ENCODE measurements around the gene KDM4E. TPM values are rescaled to one million over a fixed set of nuclear protein-coding genes. Genes with fewer than 3 reads are reported as not detected.

KDM4E gene
- polyA plus RNA-seq, 1 of the 3 experiments (the other 2 are of a cell fraction): 0.02 TPM

- Histone ChIP-seq H3K36me3 (replicated peaks in 1 of 2; ENCODE audit: control insufficient read depth in 1 of 2, insufficient read depth in 2 of 2, low read length in 1 of 2) (no peaks in the 10 kb centered on the region), H3K9me3 (no peaks in the 10 kb centered on the region), H3K9me2 (no peaks in the 10 kb centered on the region), H3K79me2 (ENCODE audit: insufficient read depth) (no peaks in the 10 kb centered on the region), H3K9ac (no peak overlapping the region), H4K20me1 (ENCODE audit: insufficient read depth) (no peaks in the 10 kb centered on the region), H3K4me1 (ENCODE audit: control insufficient read depth in 1 of 2, insufficient read depth in 2 of 2, low read depth in 1 of 2, low read length in 1 of 2) (no peaks in the 10 kb centered on the region), H3K4me2 (no peak overlapping the region), H3K27me3 (ENCODE audit: insufficient read depth) (no peaks in the 10 kb centered on the region), H3K27ac (ENCODE audit: low read depth in 2 of 2, low read length in 1 of 2) (no peak overlapping the region), H3F3A (replicated peaks; ENCODE audit: insufficient read depth) (no peaks in the 10 kb centered on the region), H3K4me3 (ENCODE audit: low read depth in 2 of 2, low read length in 1 of 2) (no peak overlapping the region), H2AFZ (ENCODE audit: low read depth) (no peak overlapping the region)
- DNase-seq: no peak
- WGBS (ENCODE audit: low lambda C conversion rate): 75% methylated on average over 4 of the region's 4 CpGs
- TF ChIP-seq FOXJ3 (CRISPR knock-in tag; IDR thresholded peaks at IDR 0.05) (no peak), CTCF (IDR thresholded peaks at IDR 0.05) (no peak)
- ChIA-PET CTCF (interaction anchor here (0.9 kb wide), 1 partner anchor 47 kb away, joined by 4 read pairs; no protein-coding TSS in a partner anchor), POLR2A (no interaction called here)
Observed at GRCh38 chr11:94987378-94987777, 37.7 kb upstream of the KDM4E start.

GRCh38 chr11:94988748-94989147 lies 36.3 kb upstream of the KDM4E start:
- no peaks in the 10 kb centered on the region for H3K79me2 ChIP-seq (ENCODE audit: insufficient read depth)
- no peak overlapping the region for H3K4me3 ChIP-seq (ENCODE audit: low read depth in 2 of 2, low read length in 1 of 2)
- H3K9me2 ChIP-seq: no peaks in the 10 kb centered on the region
- H3K4me1 ChIP-seq (ENCODE audit: control insufficient read depth in 1 of 2, insufficient read depth in 2 of 2, low read depth in 1 of 2, low read length in 1 of 2): no peaks in the 10 kb centered on the region
- no peak overlapping the region for H2AFZ ChIP-seq (ENCODE audit: low read depth)
- H3K27me3 ChIP-seq (ENCODE audit: insufficient read depth): no peaks in the 10 kb centered on the region
- H4K20me1 ChIP-seq (ENCODE audit: insufficient read depth): no peaks in the 10 kb centered on the region
- ChIA-PET POLR2A (no interaction called here), CTCF (no interaction called here)
- no peak for DNase-seq
- H3K9me3 ChIP-seq: no peaks in the 10 kb centered on the region
- H3F3A ChIP-seq (replicated peaks; ENCODE audit: insufficient read depth): no peaks in the 10 kb centered on the region
- 82% methylated on average over 1 of the region's 1 CpG for WGBS (ENCODE audit: low lambda C conversion rate)
- no peak overlapping the region for H3K27ac ChIP-seq (ENCODE audit: low read depth in 2 of 2, low read length in 1 of 2)
- H3K36me3 ChIP-seq (replicated peaks in 1 of 2; ENCODE audit: control insufficient read depth in 1 of 2, insufficient read depth in 2 of 2, low read length in 1 of 2): no peaks in the 10 kb centered on the region
- no peak overlapping the region for H3K9ac ChIP-seq
- no peak overlapping the region for H3K4me2 ChIP-seq
- TF ChIP-seq, protein P1, sequence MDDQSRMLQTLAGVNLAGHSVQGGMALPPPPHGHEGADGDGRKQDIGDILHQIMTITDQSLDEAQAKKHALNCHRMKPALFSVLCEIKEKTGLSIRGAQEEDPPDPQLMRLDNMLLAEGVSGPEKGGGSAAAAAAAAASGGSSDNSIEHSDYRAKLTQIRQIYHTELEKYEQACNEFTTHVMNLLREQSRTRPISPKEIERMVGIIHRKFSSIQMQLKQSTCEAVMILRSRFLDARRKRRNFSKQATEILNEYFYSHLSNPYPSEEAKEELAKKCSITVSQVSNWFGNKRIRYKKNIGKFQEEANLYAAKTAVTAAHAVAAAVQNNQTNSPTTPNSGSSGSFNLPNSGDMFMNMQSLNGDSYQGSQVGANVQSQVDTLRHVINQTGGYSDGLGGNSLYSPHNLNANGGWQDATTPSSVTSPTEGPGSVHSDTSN (IDR thresholded peaks at IDR 0.05): no peak
- no peak for TF ChIP-seq CHD2 (IDR thresholded peaks at IDR 0.05; ENCODE audit: low read length, partially characterized antibody)

GRCh38 chr11:94993400-94993943 lies 31.6 kb upstream of the KDM4E start:
- no peaks in the 10 kb centered on the region for H3K4me1 ChIP-seq (ENCODE audit: control insufficient read depth in 1 of 2, insufficient read depth in 2 of 2, low read depth in 1 of 2, low read length in 1 of 2)
- ChIA-PET POLR2A (no interaction called here), CTCF (no interaction called here)
- H3K4me3 ChIP-seq (ENCODE audit: low read depth in 2 of 2, low read length in 1 of 2): no peak overlapping the region
- no peaks in the 10 kb centered on the region for H3F3A ChIP-seq (replicated peaks; ENCODE audit: insufficient read depth)
- no peak for DNase-seq
- WGBS (ENCODE audit: low lambda C conversion rate): 91% methylated on average over 2 of the region's 2 CpGs
- no peak overlapping the region for H3K9ac ChIP-seq
- H3K9me2 ChIP-seq: no peaks in the 10 kb centered on the region
- H3K9me3 ChIP-seq: no peaks in the 10 kb centered on the region
- no peaks in the 10 kb centered on the region for H3K27me3 ChIP-seq (ENCODE audit: insufficient read depth)
- H3K27ac ChIP-seq (ENCODE audit: low read depth in 2 of 2, low read length in 1 of 2): no peak overlapping the region
- H4K20me1 ChIP-seq (ENCODE audit: insufficient read depth): no peaks in the 10 kb centered on the region
- H3K4me2 ChIP-seq: no peak overlapping the region
- H3K36me3 ChIP-seq (replicated peaks in 1 of 2; ENCODE audit: control insufficient read depth in 1 of 2, insufficient read depth in 2 of 2, low read length in 1 of 2): no peaks in the 10 kb centered on the region
- no peaks in the 10 kb centered on the region for H3K79me2 ChIP-seq (ENCODE audit: insufficient read depth)
- no peak overlapping the region for H2AFZ ChIP-seq (ENCODE audit: low read depth)
- no peak for TF ChIP-seq RFX5 (IDR thresholded peaks at IDR 0.05; ENCODE audit: low read length)
- TF ChIP-seq EZH2phosphoT487 (IDR thresholded peaks at IDR 0.05; ENCODE audit: borderline replicate concordance, low read depth): no peak
- no peak for TF ChIP-seq FOXM1 (IDR thresholded peaks at IDR 0.05; ENCODE audit: low read depth)
- TF ChIP-seq RXRA (IDR thresholded peaks at IDR 0.05; ENCODE audit: borderline replicate concordance, low read depth): no peak
- TF ChIP-seq CTCF (IDR thresholded peaks at IDR 0.05): no peak
- no peak for TF ChIP-seq RCOR1 (IDR thresholded peaks at IDR 0.05; ENCODE audit: low read length)
- no peak for TF ChIP-seq GATA2 (CRISPR knock-in tag; IDR thresholded peaks at IDR 0.05)
- TF ChIP-seq TCF12 (IDR thresholded peaks at IDR 0.05): no peak
- TF ChIP-seq MAX (IDR thresholded peaks at IDR 0.05; ENCODE audit: low read depth): no peak
- TF ChIP-seq YY1 (IDR thresholded peaks at IDR 0.05; ENCODE audit: low read depth): no peak
- TF ChIP-seq, protein P2, sequence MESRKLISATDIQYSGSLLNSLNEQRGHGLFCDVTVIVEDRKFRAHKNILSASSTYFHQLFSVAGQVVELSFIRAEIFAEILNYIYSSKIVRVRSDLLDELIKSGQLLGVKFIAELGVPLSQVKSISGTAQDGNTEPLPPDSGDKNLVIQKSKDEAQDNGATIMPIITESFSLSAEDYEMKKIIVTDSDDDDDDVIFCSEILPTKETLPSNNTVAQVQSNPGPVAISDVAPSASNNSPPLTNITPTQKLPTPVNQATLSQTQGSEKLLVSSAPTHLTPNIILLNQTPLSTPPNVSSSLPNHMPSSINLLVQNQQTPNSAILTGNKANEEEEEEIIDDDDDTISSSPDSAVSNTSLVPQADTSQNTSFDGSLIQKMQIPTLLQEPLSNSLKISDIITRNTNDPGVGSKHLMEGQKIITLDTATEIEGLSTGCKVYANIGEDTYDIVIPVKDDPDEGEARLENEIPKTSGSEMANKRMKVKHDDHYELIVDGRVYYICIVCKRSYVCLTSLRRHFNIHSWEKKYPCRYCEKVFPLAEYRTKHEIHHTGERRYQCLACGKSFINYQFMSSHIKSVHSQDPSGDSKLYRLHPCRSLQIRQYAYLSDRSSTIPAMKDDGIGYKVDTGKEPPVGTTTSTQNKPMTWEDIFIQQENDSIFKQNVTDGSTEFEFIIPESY (IDR thresholded peaks at IDR 0.05; ENCODE audit: borderline replicate concordance, low read depth): no peak
- TF ChIP-seq FOSL2 (IDR thresholded peaks at IDR 0.05; ENCODE audit: borderline replicate concordance, low read depth): no peak

Measured in SK-N-SH (cell line).